ENCODE results near the gene VSTM1.

Gene VSTM1

GRCh38 chr19:54009440-54009839, 54.3 kb downstream of the VSTM1 start:
- Histone ChIP-seq H3K4me1 (ENCODE audit: control insufficient read depth in 1 of 2, insufficient read depth in 1 of 2, low read depth in 1 of 2, low read length in 1 of 2) (peaks cover 0 to 1% of the 10 kb centered on the region in 2 experiments), H3K27me3 (peaks cover 65% of the 10 kb centered on the region), H3K36me3 (no peaks in the 10 kb centered on the region), H3K4me3 (ENCODE audit: low read depth in 1 of 2, low read length in 1 of 2) (no peak overlapping the region), H3K9me3 (no peaks in the 10 kb centered on the region), H3K27ac (no peak overlapping the region)
- TF ChIP-seq, protein P1, sequence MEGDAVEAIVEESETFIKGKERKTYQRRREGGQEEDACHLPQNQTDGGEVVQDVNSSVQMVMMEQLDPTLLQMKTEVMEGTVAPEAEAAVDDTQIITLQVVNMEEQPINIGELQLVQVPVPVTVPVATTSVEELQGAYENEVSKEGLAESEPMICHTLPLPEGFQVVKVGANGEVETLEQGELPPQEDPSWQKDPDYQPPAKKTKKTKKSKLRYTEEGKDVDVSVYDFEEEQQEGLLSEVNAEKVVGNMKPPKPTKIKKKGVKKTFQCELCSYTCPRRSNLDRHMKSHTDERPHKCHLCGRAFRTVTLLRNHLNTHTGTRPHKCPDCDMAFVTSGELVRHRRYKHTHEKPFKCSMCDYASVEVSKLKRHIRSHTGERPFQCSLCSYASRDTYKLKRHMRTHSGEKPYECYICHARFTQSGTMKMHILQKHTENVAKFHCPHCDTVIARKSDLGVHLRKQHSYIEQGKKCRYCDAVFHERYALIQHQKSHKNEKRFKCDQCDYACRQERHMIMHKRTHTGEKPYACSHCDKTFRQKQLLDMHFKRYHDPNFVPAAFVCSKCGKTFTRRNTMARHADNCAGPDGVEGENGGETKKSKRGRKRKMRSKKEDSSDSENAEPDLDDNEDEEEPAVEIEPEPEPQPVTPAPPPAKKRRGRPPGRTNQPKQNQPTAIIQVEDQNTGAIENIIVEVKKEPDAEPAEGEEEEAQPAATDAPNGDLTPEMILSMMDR (IDR thresholded peaks at IDR 0.05) = no peak

DNA sequence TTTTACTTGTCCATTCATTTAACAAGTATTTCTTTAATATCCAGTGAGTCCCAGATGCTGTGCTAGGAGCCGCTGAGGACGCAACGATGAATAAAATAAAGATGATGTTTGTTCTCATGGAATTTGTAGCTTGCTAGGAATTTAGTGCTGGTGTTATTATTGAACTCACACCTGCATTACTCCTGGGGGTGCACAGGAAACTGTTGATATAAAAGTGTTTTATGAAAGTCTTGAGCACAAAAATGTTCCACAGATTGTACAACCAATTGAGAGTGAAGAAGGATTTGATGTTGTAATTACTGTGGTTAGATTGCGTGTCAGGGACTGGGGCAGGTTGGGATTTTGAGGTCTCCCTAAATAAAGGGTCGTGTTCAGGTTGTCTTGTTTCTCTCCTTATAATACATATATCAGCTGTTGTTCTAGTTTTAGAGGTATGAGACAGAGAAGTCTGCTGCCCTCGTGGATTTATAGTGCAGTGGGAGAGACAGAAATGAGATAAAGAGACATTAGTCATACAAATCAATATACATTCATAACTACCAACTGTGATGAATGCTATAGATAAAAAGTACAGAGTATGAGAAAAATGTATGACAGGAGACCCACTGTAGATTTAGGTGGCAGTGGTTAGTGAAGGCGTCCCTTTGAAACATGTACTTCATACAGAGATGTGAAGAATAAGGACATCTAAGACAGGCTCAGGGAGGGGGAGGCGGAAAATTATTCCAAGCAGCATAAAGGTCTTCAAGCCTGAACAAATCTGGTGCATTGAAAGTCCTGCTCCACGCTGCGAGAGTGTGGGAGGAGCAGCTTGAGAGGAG, 61.0 kb downstream of the VSTM1 start:
- no peak overlapping the region for H3K27ac ChIP-seq
- TF ChIP-seq, protein P1 (IDR thresholded peaks at IDR 0.05) = no peak
- H3K27me3 ChIP-seq = peaks cover 80% of the 10 kb centered on the region
- no peaks in the 10 kb centered on the region for H3K9me3 ChIP-seq
- peaks cover 7% of the 10 kb centered on the region in 2 experiments for H3K4me1 ChIP-seq (ENCODE audit: control insufficient read depth in 1 of 2, insufficient read depth in 1 of 2, low read depth in 1 of 2, low read length in 1 of 2)
- no peak overlapping the region for H3K4me3 ChIP-seq (ENCODE audit: low read depth in 1 of 2, low read length in 1 of 2)
- no peaks in the 10 kb centered on the region for H3K36me3 ChIP-seq

DNA sequence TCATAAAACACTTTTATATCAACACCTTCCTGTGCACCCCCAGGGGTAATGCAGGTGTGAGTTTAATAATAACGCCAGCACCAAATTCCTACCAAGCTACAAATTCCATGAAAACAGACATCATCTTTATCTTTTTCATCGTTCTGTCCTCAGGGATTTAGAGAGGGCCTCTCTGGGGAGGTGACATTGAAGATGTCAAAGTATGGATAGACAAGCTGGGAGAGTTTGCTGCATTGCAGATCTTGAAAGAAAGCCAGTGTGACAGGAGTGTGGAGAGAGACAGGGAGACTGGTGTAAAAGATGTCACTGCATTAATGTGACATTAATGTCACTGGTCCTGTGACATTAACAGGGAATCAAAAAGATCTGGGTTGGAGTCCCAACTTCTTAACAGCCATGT, 62.2 kb downstream of the VSTM1 start:
- H3K9me3 ChIP-seq = no peaks in the 10 kb centered on the region
- TF ChIP-seq, protein P1 (IDR thresholded peaks at IDR 0.05) = no peak
- H3K36me3 ChIP-seq = no peaks in the 10 kb centered on the region
- H3K4me1 ChIP-seq (ENCODE audit: control insufficient read depth in 1 of 2, insufficient read depth in 1 of 2, low read depth in 1 of 2, low read length in 1 of 2) = peaks cover 7% of the 10 kb centered on the region in 2 experiments
- no peak overlapping the region for H3K4me3 ChIP-seq (ENCODE audit: low read depth in 1 of 2, low read length in 1 of 2)
- peaks cover 82% of the 10 kb centered on the region for H3K27me3 ChIP-seq
- no peak overlapping the region for H3K27ac ChIP-seq

GRCh38 chr19:53999694-54000093, 64.0 kb downstream of the VSTM1 start:
- TF ChIP-seq, protein P1 (IDR thresholded peaks at IDR 0.05) = no peak
- H3K27me3 ChIP-seq = peaks cover 98% of the 10 kb centered on the region
- no peak overlapping the region for H3K4me3 ChIP-seq (ENCODE audit: low read depth in 1 of 2, low read length in 1 of 2)
- peaks cover 7% of the 10 kb centered on the region in 2 experiments for H3K4me1 ChIP-seq (ENCODE audit: control insufficient read depth in 1 of 2, insufficient read depth in 1 of 2, low read depth in 1 of 2, low read length in 1 of 2)
- no peaks in the 10 kb centered on the region for H3K9me3 ChIP-seq
- no peaks in the 10 kb centered on the region for H3K36me3 ChIP-seq
- no peak overlapping the region for H3K27ac ChIP-seq

DNA sequence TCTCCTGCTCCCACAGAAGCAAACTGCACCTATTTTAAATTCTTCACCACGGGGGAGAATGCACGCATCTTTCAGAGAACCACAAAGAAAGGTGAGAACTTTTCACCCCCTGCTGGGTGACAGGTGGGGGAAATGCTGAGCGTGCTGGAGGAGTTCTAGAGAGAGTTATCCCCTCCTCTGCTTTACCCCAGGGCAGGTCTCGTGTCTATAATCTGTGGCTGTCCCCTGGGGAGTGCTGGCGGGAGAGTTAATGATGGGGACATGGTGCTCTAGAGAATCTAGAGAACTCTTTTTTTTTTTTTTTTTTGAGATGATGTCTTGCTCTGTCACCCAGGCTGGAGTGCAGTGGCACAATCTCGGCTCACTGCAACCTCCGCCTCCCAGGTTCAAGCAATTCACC, 65.5 kb downstream of the VSTM1 start:
- Histone ChIP-seq H3K9me3 (no peaks in the 10 kb centered on the region), H3K27me3 (peaks cover 98% of the 10 kb centered on the region), H3K4me1 (ENCODE audit: control insufficient read depth in 1 of 2, insufficient read depth in 1 of 2, low read depth in 1 of 2, low read length in 1 of 2) (peaks cover 7% of the 10 kb centered on the region in 2 experiments), H3K4me3 (ENCODE audit: low read depth in 1 of 2, low read length in 1 of 2) (no peak overlapping the region), H3K27ac (no peak overlapping the region), H3K36me3 (no peaks in the 10 kb centered on the region)
- TF ChIP-seq, protein P1 (IDR thresholded peaks at IDR 0.05) = no peak
